Inferior parietal cortex (tissue), 1 donor: ENCODE results near the gene ZC3H12C.
"Not testable (repeated sequence)": the region's sequence is repeated elsewhere in the genome, so short reads cannot be mapped to it uniquely, and the experiment has no call there.

ENCODE experiments used
- DNase-seq: peaks from one replicate; pipeline ENCODE4 v3.0.0-alpha.2; 2016; ENCODE audit errors: extremely low spot score

The ZC3H12C gene

DNA sequence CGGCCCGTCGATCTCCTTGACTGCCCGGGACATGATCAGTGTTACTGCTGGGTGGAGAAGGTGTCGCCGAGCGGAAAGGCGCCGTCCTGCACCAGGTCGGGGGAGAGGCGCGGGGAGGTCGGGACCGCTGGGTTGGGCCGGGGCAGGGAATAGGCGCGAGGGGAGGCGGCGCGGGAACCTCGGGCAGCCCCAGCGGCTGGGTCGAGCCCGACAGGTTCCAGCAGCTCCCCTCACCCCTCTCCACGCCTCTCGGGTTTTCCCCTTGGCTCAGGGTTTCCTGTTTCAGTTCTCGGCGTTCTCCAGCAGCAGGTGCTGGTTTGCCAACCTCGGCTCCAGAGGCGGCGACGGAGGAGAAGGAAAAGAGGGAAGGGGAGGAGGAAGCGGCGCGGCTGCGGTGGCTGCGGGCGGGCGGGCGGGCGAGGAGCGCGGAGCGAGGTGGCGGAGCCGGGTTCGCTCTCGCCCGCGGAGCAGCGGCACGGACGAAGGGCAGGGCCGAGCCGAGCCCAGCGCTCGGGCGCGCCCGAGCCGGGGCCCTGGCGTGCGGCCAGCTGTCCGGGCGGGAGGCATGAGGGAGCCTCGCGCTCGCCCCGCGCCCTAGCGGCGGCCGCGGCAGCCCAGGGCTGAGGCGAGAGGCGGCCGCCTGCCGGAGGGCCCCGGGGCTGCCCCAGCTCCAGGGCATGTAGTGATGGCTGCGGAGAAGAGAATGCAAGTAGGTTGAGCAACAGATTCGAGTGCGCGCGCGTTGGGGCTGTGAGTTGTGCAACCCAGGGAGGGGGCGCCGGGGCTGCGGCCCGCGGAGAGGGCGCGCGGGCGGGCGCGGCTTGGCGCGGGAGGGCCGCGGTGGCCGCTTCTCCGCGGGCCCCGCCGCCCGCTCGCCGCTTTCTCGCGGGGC is at the start of gene ZC3H12C:
ZC3H12C (plus strand) TSS at position 878 of the 892 bp plus-strand sequence. CDS start 20 bp downstream, outside the sequence.
- DNase-seq, result peak; percentile 67

DNA sequence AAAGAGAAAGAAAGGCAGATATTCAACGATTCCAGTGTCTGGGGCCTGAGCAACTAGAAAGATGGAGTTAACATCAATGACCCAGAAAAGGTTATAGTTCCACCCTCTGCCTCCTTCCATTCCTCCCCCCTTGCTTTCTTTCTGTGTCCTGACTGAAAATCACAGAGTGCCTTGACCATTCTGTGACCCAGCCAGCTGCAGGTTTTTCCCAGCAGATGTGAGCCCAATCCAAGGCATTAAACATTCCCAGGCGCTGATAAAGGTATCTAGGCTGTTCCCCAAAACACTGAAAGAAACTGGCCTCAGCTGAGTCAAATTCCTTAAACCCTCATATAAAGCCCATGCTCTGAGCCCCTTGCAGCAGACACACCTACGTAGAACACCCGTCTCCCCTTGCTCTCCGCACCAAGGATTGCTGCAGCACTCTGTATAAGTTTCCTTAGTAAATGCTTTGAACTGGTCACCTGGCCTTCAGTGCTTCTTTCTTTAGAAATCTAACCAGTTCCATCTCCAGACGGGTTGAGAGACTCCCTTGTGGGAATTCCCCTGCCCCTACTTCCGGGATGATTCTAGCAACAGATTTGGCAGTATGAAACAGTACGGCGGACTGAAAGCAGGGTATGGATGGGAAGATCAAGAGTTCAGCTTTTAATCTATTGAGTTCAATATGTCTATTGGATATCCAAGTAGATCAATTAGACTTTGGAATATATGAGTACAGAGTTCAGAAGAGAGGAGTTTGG is 48.8 kb upstream of the ZC3H12C start:
- DNase-seq, result no peak

DNA sequence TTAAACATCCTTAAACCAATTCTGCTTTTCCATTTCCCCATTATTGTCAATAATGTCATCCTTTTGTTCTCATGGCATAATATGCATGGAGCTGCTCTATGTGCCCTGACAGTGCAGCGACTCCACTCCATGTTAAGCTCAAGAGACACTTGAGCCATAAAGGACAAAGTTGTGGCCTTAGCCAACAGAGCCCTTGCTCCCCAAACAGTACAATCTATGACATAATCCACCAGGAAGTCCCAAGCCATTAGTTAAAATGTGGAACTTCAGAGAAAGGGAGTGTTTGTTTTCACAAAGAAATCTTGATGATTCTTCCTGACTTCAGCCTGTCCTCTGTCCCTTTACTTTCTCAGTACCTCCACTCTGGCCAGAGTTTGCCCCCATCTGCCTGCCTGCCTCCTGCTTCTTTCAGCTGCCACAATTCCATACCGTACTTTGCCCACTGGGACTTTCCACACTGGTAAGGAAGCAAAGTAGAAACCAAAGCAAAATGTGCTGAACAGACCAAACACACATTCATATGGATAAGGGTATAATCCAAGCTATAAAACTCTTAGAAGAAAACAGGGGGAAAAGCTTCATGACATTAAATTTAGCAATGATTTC is 46.3 kb upstream of the ZC3H12C start:
- no peak for DNase-seq

DNA sequence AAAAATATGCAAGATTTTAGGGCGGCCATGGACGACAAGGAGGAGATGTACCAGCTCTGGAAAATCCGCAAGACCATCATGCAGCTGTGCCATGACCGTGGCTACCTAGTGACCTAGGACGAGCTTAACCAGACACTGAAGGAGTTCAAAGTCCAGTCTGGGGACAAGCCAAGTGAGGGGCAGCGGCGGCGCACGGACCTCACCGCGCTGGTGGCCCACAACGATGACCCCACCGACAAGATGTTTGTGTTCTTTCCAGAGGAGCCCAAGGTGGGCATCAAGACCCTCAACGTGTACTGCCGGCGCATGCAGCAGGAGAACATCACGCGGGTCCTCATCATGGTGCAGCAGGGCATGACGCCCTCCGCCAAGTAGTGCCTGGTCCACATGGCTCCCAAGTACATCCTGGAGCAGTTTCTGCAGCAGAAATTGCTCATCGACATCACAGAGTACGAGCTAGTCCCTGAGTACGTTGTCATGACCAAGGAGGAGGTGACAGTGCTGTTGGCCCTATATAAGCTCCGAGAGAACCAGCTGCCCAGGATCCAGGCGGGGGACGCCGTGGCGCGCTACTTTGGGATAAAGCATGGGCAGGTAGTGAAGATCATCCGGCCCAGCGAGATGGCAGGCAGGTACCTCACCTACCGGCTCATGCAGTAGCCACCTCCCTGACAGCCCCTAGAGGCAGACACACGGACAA is 43.5 kb upstream of the ZC3H12C start:
- no peak for DNase-seq

DNA sequence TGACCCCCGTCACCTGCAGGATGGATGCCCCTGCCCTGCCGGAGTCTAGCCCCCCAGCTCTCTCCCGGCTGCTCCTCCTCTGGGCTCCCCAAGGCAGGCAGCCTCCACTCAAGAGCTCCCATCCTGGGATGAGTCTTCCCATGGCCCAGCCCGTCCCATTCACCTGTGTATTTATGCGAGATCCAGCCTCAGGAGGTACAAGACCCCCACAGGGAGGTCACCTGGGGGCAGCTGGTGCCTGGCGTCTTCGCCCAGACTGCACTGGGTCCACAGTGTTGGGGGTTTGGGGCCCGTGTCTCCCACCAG is 43.0 kb upstream of the ZC3H12C start:
- DNase-seq, result no peak

DNA sequence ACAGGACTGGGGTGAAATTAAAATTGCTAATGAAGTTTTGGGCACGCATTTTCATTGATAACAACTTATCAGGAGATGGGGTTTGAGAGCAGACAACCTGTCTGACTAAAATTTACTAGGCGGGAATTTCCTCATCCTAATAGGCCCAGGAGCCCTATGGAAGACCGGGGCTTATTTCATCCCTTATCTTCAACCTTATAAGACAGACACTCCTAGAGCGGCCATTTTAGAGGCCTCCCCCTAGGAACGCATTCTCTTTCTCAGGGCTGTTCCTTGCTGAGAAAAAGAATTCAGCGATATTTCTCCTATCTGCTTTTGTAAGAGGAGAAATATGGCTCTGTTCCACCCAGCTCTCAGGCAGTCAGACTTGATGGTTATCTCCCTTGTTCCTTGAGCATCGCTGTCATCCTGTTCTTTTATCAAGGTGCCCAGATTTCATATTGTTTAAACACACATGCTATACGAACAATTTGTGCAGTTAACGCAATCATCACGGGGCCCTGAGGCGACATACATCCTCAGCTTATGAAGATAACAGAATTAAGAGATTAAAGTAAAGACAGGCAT is 39.3 kb upstream of the ZC3H12C start:
- DNase-seq, result no peak

DNA sequence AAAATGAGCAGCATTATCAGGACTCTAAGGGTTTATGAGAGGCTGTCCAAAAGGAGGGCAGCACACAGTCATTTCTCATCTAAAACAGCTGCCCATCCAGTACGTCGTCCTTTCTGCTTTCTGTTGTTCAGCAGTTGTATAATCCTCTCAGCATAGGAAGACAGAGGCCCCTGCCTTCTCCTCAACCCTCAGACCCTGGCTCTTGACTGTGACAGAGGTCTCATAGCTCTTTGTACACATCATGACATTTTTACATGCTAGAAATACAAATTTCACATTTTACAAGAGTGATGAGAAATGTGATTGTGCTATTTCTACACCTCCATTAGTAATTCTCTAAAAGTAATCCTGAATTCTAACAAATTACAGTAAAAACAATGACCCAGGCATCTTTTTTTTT is 36.2 kb upstream of the ZC3H12C start:
- DNase-seq, result no peak

DNA sequence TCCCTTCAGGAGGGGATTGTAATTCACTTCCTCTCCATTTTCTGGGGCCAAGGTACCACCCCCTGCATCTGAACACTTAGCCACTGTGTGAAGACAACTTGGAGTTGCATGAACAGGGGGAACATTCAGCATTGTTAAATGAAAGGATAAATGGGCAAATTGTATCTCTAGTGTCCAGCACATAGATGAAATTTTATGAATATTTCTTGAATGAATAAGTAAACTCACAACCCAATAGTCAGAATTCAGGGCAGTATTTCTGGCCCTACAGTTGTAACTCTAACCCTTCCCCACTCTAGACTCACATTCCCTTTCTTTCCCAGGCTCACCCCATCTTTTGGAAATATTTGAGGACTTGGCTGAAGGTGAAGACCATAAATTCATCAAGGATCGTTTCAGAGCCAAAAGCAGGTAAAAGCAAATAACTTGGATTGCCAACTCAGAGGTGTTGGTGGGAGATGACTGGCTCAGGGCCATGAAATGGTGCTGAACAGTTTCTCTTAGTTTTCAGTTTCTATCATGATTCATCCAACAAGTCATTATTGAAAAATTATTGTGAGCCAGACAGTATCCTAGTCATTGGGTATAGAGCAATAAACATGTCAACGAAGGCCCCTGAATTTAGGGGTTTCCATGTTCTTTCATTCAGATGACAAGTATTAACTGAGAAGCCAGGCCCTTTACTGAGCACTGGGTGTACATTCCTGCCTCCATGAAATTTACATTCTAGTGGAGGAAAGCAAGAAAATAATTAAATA is 33.3 kb upstream of the ZC3H12C start:
- no peak for DNase-seq

DNA sequence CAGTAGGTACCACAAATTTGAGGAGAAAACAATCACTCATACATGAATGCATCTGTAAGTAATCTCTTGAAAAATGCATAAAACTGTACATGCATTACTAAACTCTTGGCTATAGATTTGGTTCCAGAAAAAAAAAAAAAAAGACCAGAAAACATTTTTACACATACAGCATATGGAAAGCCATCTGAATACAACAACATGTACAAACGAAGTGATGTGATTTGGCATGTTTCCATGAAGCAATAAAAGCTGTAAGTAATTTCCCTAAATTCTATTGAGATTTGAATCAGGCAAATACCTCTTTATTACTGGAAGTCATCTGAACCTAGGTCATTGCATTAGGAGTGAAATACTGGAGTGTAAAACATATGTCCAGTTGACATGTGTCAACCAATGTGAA is 31.9 kb upstream of the ZC3H12C start:
- DNase-seq, result no peak

DNA sequence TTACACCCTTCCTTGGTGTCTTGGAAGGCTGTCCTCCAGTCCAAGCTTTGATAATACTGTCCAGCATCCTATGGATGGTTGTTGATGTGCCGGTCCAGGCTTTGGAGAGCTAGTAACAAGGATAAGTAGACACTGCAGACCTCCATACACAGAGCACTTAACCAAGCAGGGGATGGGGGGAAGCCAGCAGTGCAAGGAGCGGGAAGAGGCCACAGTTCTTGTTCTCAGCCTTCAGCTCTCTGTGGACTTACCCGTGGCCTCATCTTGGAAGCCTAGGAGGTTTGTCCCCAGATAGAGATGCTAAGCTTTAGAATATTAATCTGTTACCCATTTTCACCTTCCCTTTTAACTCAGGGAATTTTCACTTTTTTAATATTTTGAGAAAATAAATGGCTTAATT is 30.9 kb upstream of the ZC3H12C start:
- no peak for DNase-seq

DNA sequence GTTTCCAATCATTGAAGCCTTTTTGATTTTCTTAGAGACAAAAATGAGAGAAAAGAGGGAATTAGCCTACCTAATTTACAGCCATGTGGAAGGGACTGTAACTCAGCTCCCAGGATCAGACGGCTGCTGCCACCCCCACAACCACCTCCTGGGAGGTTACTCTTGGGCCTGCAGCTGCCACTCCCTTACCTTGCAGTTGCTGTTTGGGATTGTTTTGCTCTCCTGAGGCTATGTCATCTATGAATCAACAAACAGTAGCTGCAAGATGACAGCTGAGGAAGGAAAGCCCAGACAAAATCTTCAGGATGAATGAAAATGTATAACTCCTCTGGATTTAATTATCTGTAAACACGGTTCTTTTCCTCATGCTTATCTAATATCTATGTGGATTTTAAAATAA is 28.0 kb upstream of the ZC3H12C start:
- no peak for DNase-seq

DNA sequence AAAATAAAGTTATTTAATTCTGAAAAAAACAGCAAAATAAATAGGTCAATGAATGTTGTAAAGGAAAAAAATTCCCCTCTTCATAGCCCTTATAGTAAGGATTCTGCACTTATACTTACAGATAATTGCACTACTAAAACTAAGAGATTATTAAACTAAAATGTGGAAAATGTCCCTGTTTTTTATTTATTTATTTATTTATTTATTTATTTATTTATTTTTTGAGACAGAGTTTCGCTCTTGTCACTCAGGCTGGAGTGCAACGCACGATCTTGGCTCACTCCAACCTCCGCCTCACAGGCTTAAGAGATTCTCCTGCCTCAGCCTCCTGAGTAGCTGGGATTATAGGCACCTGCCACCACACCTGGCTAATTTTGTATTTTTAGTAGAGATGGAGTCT is 25.2 kb upstream of the ZC3H12C start:
- DNase-seq, result not testable (repeated sequence)

DNA sequence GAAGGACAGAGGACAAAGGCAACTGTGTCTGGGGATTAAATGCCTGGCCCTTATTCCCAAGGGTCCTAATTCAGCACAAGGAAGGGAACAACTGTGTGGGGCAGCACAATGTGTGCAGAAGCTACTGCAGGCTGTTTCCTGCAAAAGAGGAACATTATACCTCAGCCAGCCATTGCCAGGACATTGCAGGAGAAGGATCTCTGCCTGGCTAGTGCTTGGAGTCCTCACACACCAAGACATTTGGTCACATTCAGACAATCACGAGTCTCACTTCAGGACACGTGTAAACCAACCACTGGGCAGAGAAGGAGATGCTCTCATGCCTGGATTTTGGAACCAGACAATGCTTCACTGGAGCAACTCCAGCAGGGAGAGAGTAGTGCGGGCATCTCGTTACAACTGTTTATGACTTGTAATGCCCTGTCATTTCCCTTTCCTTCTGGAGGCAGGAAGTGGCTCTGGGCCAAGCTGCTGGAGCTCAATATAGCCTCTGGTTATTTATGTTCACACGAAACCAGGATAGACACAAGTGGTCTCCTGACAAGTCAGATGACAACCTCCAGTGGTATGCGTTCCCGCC is 23.9 kb upstream of the ZC3H12C start:
- DNase-seq, result no peak

DNA sequence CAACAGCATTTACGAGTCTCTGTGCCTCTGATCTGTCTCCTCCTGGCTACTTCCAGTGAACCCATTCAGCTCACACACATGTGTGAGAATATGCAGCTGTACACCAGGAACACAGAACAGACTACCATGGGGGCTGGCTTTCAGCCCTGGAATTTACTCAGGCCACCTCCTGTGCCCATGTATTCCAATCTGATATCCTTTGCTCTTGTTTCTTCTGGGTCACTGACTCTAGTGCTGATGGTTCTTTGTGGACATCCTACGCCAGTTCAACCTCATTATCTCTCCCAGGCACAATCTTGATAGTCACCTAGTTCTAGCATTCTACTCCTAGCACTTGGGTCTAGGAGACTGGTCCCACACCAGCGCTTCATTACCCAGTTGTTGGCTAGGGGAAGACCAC is 23.0 kb upstream of the ZC3H12C start:
- no peak for DNase-seq

DNA sequence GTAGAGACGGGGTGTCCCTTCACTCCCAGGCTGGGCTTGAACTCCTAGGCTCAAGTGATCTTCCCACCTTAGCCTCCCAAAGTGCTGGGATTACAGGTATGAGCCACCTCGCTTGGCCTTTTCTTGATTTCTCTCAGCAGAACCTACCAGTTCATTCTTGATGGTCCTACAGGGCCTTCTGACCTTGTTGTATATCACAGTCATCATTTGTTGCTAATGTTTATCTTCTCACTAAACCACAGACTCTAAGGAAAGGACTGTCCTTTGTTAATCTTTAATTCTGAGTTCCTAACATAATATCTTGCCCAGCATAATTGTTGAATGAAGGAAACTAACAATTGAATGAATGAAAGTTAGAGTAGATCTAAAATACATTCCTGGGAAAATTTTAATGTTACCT is 22.0 kb upstream of the ZC3H12C start:
- DNase-seq, result no peak

DNA sequence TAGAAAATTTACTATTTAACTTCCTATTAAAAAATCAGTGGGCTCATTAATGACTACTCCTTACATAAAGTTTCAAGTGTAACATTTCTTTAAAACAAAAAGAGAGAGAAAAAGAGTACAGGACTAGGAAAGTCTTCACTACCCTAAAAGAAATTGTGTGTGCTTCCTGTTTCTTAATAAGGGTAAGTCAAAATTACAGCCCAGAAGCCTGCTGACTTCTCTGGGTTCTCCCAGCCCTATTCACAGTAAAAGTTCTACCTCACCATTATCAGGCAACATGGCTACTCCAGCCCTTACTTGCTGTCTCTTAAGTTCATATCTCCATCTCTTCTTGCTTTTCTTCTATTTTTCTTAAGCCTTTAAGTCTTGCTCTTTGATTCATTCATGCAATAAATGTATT is 20.3 kb upstream of the ZC3H12C start:
- no peak for DNase-seq

DNA sequence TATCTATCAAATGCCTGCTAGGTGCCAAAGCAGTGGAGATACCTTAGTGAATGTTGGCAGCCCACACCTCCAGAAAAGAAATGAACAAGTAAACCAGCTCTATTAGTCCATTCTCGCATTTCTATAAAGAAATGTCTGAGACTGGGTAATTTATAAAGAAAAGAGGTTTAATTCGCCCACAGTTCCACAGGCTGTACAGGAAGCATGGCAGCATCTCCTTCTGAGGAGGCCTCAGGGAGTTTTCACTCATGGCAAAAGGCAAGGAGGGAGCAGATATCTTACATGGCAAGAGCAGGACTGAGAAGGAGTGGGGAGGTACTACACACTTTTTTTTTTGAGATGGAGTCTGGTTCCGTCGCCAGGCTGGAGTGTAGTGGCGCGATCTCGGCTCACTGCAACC is 18.7 kb upstream of the ZC3H12C start:
- no peak for DNase-seq

DNA sequence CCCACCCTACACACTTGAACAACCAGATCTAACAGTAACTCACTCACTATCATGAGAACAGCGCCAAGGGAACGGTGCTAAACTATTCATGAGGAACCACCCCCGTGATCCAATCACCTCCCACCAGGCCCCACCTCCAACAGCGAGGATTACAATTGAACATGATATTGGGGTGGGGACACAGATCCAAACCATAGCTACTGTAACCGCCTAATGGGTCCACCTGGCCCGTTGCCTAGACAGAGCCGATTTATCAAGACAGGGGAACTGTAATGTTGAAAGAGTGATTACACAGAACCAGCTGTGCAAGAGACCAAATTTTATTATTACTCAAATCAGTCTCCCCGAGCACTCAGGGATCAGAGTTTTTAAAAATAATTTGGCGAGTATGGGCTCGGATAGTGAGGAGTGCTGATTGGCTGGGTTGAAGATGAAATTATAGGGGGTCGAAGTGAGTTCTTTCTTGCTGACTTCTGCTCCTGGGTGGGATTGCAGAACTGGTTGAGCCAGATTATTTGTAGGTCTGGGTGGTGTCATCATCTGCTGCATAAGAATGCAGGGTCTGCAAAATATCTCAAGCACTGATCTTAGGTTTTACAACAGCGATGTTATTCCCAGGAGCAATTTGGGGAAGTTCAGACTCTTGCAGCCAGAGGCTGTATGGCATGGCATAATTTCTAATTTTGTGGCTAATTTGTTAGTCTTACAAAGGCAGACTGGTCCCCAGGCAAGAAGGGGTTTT is 17.9 kb upstream of the ZC3H12C start:
- DNase-seq, result no peak

DNA sequence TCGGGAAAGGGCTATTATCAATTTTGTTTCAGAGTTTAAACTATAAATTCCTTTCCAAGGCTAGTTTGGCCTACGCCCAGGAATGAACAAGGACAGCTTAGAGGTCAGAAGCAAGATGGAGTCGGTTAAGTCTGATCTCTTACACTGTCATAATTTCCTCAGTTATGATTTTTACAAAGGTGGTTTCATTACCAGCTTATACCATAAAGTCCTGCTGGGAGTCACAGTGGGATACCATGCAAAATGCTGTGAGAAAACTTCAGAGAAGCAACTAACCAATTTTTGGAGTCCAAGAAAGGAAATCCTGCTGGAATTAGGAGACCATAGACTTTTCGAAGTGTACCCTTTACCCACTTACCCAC is 17.4 kb upstream of the ZC3H12C start:
- no peak for DNase-seq

DNA sequence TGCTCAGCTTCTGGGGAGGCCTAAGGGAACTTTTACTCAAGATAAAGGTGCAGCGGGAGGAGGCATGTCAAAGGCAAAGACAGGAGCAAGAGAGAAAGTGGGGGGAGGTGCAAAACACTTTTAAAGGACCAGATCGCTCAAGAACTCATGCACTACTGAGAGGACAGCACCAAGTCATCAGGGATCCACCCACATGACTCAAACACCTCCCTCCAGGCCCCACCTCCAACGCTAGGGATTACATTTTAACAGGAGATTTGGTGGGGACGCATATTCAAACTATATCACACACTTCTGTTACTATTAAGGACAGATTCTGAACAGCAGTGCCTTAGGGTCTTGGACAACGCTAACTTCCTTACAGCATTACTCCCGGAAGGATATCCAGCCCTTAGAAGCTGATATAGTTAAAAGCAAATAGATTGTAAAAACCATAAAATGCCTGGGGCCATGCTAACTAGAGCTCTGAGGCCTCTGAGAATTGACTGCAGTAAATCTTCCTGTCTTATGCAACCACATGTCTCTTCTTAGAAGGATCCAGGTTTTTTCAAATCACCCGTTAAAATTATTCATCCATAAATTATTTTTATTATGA is 16.7 kb upstream of the ZC3H12C start:
- DNase-seq, result no peak
